IPS-NIHi11 (cell line): ENCODE measurements around the gene TJP1.
"Not testable (repeated sequence)": the region's sequence is repeated elsewhere in the genome, so short reads cannot be mapped to it uniquely, and the experiment has no call there.

Experiments used
- DNase-seq: peaks from one replicate; pipeline ENCODE4 v3.0.0; 2012; ENCODE audit warnings: mixed read lengths, low spot score

TJP1 gene

DNA sequence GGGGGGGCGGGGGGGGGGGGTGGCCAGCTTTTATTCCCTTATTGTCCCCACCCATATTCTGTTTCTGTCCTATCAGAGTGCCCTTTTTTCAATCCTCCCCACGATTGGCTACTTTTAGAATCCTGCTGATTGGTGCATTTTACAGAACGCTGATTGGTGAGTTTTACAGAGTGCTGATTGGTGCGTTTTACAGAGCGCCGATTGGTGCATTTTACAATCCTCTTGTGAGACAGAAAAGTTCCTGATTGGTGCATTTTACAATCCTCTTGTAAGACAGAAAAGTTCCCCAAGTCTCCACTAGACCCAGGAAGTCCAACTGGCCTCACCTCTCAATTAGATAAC, 164.8 kb downstream of the TJP1 start:
- not testable (repeated sequence) for DNase-seq

DNA sequence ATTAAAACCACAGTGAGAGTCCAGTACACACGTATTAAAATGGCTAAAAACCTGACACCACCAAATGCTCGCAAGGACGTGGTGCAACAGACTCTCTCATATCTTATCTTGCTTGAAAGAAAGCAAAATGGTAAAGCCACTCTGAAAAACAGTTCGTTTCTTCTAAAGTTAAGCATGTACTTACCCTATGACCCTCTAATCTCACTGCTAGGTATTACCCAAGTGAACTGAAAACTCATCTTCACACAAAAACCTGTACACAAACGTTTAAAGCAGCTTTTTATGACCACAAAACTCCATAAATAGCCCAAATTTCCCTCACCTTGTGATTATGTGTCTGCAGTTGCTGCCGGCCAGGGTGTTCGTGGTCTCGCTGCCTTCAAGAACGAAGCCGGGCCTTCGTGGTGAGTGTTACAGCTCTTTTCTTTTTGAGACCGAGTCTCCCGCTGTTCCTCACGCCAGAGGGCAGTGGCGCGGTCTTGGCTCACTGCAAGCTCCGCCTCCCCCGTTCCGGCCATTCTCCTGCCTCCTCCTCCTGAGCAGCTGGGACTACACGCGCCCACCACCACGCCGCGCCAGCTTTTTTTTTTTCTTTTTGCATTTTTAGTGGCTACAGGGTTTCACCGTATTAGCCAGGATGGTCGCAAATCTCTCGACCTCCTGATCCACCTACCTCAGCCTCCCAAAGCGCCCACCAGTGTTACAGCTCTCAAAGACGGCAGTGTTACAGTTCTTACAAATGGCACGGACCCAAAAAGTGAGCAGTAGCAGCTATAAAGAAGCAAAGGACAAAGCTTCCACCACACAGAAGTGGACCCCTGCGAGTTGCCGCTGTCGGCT, 165.4 kb downstream of the TJP1 start:
- DNase-seq, result peak; percentile 71

- no peak for DNase-seq
Observed at GRCh38 chr15:29652595-29652994, 169.7 kb downstream of the TJP1 start.

DNA sequence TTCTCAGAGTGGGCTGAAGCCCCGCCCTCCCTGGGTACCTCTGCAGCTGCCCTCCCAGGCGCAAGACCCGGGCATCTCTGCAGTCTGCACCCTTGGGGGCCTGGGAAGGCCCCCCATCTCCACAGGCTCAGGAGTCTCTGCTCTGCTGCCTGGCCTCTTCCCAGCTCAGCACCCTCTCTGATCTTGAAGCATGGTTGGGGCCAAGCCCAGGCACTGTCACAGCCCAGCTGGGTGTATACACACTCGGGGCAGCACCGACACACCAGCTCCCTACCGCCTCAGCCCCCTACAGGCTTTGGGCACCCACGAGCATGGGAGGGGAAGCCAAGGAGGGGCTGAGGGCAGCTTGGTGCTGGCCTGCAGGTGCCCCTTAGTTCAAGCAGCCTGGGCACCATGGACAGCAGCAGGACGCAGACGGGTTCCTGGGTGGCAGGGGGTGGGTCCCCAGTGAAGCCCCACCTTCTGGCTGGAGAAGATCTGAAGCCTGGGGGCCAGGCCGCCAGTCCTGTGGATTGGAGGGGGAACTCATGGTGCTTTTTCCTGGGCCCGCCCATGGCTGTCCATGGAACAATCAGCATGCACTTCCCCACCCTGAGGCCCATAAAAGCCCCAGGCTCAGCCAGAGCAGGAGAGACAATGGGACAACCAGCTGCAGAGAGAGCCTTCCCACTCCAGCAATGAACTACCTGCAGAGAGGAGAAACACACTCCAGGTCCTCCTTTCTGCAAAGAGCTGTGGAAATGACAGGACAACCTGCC, 170.6 kb downstream of the TJP1 start:
- DNase-seq, result no peak
